DMS 273 (cell line): Measurements from ENCODE around the gene PRR3.
A peak's percentile ranks its signal among the peaks of the same experiment; 100 is the strongest.
"Not testable (repeated sequence)": the region's sequence is repeated elsewhere in the genome, so short reads cannot be mapped to it uniquely, and the experiment has no call there.

Experiments
- DNase-seq: peaks from one replicate; lab custom pipeline; 2025; ENCODE audit not compliant: unreplicated experiment; lab: John Stamatoyannopoulos, UW

The PRR3 gene, protein sequence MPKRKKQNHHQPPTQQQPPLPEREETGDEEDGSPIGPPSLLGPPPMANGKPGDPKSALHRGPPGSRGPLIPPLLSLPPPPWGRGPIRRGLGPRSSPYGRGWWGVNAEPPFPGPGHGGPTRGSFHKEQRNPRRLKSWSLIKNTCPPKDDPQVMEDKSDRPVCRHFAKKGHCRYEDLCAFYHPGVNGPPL

DNA sequence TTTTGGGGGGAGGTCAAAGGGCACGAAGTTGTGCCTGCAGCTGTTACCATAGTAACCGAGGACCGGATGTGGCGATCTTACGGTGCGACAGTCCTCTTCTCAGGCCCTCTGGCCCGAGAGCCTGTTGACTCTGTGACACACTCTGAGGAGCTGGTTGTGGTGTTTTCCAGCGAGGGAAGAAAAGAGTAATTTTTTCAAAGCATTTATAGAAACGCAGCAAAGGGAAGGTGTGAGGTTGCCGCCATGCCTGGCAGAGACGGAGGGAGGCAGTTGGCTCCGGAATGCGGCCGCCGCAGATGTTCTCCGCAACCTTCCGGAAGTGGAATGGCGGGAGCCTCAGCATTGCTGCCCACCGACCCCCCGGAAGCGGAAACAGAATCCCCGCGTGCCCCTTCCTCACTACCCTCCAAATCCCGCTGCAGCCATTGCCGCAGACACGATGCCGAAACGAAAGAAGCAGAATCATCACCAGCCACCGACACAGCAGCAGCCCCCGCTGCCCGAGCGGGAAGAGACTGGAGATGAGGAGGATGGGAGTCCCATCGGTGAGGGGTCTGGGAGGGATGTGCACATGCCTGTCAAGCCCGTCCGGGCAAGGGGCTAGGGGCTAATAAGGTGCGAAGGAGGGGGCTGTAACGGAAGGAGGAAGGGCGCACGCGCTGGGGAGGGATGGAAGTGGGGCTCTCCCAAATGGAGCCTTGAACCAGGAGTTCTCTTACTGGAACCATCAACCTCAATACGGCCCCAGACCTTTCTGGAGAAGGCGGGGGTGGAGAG, at the start of gene PRR3:
Gene PRR3, plus strand, starts transcription at position 390 of the 777 bp plus-strand sequence. Its CDS starts 50 bp downstream, at position 440.
- DNase-seq = peak; percentile 94

DNA sequence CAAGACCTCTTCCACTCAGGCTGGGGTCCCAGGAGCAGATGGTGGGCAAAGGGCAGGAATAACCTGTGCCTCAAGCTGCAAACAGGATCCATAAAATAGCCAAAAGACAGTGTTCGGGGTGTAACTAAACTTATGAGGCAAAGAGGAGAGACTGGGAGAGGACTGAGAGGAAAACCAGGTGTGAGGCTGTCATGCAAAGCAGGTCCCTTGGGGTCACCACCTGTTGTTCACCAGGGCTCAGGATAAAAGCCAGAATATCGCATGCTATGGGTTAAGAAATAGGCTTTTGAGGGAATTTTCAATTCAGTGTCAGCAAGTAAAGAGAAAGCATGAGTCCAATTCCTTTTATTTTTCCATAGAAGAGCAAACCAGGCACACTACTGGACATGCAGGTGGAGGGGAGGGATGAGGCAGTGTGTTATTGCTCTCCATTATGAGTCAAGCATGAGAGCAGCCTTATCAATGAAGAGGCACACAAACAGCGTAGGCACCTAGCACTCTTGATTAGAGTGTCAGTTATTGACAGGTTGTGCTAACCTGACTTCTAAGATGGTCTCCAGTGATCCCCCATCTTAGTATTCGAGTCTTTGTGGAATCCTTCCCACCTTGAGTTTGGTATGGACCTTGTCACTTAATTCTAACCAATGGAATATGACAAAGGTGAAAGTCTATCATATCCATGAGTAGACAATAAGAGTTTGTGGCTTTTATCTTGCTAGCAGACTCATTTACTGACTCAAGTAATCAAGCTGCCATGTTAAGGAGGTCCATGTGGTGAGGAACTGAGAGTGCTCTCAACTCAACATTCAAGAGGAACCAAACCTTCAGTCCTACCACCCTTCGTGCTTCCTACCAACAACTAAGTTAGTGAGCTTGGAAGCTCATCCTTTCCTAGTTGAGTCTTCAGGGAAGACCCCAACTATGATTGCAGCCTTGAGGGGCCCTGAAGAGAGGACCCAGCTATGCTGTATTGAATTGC, 49.0 kb upstream of the PRR3 start:
- no peak for DNase-seq

- DNase-seq = no peak
Measured at GRCh38 chr6:30508890-30509736, 48.0 kb upstream of the PRR3 start.

- DNase-seq = no peak
Measured at GRCh38 chr6:30510419-30511168, 46.5 kb upstream of the PRR3 start.

DNA sequence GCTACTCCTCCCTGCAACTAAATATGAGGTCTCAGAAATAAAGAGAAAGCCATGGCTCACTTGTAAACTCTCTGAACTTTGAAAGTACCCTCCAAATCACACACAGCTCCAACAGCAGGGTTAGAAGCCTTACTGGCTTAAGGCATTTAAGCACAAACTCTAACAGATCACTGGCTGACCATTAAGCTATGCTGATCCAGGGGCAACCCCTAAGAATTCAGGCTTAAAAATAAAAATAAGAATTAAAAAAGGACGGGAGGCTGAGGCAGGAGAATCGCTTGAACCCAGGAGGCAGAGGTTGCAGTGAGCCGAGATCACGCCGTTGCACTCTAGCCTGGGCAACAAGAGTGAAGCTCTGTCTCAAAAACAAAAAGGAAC, 45.9 kb upstream of the PRR3 start:
- no peak for DNase-seq

DNA sequence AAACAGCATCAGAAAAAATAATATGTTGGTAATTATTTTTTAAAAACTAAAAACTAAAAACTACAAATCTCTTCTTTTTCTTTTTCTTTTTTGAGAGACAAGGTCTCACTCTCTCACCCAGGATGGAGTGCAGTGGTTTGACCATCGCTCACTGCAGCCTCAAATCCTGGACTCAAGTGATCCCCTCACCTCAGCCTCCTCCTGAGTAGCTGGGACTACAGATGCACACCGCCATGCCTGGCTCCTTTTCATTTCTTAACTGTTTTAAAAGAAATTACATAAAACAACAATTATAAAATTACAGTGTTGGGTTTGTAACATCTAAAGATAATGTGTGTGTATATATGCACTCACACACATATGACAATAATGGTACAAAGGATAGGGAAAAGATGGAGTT, 43.6 kb upstream of the PRR3 start:
- no peak for DNase-seq

GRCh38 chr6:30515106-30515505, 42.0 kb upstream of the PRR3 start:
- no peak for DNase-seq

DNA sequence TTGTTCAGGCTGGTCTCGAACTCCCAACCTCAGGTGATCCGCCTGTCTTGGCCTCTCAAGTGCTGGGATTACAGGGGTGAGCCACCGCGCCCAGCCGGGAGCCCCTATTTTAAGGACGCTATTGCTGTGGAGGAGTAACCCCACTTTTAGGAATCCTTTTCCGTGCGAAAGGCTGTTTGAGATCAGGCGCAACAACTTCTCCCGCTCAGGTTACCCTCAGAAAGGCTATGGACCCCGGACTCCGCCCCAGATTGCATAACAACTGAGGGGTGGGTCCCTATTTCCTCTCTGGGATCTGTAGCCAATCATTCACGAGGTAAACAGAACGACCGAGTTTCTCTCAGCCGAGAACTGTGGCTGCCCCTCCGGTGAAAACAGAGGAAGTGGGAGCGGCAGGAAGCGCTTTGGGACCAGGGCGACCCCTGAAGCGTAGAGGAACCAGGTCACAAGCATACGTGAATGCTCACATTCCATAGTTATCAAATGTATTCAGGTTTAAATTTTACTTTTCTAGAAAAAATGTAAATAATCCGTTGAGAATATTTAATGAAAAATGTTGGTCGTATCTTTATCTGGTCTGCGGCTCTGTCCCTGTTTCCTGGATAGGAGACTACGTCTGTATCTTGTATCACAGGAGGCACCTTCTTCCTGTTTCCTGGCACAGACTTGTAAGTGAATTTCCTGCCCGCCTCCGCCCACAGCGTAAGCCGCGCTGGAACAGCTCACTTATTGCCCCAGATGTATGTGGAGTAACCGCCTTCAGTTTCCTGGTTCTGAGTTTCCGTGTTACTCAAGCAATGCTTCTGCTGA, 40.9 kb upstream of the PRR3 start:
- peak; percentile 93 for DNase-seq

- DNase-seq = not testable (repeated sequence)
Measured at GRCh38 chr6:30516754-30517076, 40.4 kb upstream of the PRR3 start.

GRCh38 chr6:30517767-30518504, 39.2 kb upstream of the PRR3 start:
- not testable (repeated sequence) for DNase-seq

DNA sequence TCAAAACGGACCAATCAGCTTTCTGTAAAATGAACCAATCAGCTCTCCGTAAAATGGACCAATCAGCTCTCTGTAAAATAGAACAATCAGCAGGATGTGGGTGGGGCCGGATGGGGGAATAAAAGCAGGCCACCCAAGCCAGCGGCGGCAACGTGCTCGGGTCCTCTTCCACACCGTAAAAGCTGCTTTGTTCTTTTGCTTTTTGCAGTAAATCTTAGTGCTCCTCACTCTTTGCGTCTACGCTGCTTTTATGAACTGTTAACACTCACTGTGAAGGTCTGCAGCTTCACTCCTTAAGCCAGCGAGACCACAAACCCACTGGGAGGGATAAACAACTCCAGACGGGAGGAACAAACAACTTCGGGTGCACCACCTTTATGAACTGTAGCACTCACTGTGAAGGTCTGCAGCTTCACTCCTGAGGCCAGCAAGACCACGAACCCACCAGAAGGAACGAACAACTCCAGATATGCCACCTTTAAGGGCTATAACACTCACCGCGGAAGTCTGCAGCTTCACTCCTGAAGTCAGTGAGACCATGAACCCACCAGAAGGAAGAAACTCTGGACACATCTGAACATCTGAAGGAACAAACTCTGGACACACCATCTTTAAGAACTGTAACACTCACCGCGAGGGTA, 38.5 kb upstream of the PRR3 start:
- not testable (repeated sequence) for DNase-seq

- DNase-seq = no peak
Measured at GRCh38 chr6:30520522-30520921, 36.6 kb upstream of the PRR3 start.

GRCh38 chr6:30521082-30521481, 36.0 kb upstream of the PRR3 start:
- not testable (repeated sequence) for DNase-seq

DNA sequence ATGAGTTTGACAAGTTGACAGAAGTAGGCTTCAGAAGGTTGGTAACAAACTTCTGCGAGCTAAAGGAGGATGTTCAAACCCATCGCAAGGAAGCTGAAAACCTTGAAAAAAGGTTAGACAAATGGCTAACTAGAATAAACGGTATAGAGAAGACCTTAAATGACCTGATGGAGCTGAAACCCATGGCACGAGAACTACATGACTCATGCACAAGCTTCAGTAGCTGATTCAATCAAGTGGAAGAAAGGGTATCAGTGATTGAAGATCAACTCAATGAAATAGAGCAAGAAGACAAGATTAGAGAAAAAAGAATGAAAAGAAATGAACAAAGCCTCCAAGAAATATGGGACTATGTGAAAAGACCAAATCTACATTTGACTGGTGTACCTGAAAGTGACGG, 35.1 kb upstream of the PRR3 start:
- not testable (repeated sequence) for DNase-seq

- not testable (repeated sequence) for DNase-seq
Measured at GRCh38 chr6:30526444-30526843, 30.7 kb upstream of the PRR3 start.

GRCh38 chr6:30529349-30529875, 27.7 kb upstream of the PRR3 start:
- not testable (repeated sequence) for DNase-seq

- no peak for DNase-seq
Measured at GRCh38 chr6:30530014-30530413, 27.1 kb upstream of the PRR3 start.
